ENCODE data around the gene EID2. TPM values are rescaled to one million over a fixed set of nuclear protein-coding genes. Genes with fewer than 3 reads are reported as not detected.

EID2 gene
- total RNA-seq (10 to 100 TPM in 5 of 7 donors, 1 to 10 TPM in 2; 7.9 to 17.4 (median 12.7) TPM), polyA plus RNA-seq (10 to 100 TPM; 15.5 to 17.7 (median 17.2) TPM)
- long read RNA-seq, donor 1, transcript EID2-201 (1 exons, 1,629 nt), result major isoform, 13 of 13 reads
- long read RNA-seq, donor 1, partial matches to known transcripts, result 0 of 13 reads
- long read RNA-seq, donor 1, other reads (novel, unspliced or antisense), result 0 of 13 reads
- long read RNA-seq, donor 2, transcript EID2-201 (1 exons, 1,629 nt), result major isoform, 12 of 12 reads
- long read RNA-seq, donor 2, partial matches to known transcripts, result 0 of 12 reads
- long read RNA-seq, donor 2, other reads (novel, unspliced or antisense), result 0 of 12 reads

DNA sequence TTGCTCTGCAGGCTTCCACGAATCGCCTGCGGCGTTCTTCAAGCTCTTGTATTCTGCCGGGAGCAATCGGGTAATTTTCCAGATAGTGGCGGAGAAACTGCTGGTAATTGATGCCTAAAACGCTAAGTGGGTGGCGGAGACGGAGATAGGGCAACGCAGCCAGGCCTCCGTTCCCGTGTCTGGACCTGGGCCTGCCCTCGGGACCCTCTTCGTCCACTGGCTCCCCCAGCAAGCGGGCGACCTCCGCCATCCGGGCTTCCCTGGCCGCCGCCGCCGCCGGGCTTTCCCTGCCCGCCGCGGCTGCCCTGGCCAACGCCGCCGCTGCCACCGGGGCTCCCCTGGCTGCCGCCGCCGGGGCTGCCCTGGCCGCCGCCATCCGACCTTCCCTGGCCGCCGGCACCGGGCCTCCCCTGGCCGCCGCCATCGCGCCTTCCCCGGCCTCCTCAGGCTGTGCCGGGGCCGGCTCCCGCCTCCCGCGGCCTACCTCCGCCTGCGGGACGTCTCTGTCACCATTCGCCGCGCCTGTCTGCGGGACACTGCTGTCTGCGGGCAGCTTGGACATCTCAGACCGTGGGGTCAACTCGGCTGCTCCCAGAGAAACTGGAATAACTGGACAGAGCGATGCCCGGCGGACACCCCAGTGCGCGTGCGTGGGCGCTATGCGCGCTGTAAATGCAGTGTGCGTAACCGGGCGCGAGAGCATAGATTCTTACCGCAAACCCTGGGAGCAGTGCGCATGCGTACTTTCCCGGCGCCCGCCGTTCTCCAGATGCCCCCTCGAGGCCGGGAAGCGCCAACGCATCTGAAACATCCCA lies at the start of gene EID2:
Gene EID2 (minus strand): TSS at position 644 of the 815 bp plus-strand sequence. CDS start 82 bp downstream, at position 562.
- Histone ChIP-seq H3K4me3 (peak within 1 kb of the TSS; percentile 67 to 94 (median 72)), H3K4me1 (peaks cover 13 to 39% (median 25%) of the 10 kb centered on the region in 6 donors), H3K27me3 (replicated peaks in 1 of 7) (no peaks in the 10 kb centered on the region), H3K9me3 (no peaks in the 10 kb centered on the region), H3K27ac (peak within 1 kb of the TSS; percentile 90 to 99 (median 96)), H3K36me3 (no peaks in the 10 kb centered on the region)
- intact Hi-C loops (cut with DNase I; ENCODE audit: low total_unique reads), result loop anchor here (10.0 kb wide), 2 partner anchors 95 to 415 kb away; partner anchors contain the start of genes PAK4 and SUPT5H
- peak; percentile 93 to 97 (median 93) for TF ChIP-seq POLR2AphosphoS5 (IDR thresholded peaks at IDR 0.05)
- TF ChIP-seq, protein P1, sequence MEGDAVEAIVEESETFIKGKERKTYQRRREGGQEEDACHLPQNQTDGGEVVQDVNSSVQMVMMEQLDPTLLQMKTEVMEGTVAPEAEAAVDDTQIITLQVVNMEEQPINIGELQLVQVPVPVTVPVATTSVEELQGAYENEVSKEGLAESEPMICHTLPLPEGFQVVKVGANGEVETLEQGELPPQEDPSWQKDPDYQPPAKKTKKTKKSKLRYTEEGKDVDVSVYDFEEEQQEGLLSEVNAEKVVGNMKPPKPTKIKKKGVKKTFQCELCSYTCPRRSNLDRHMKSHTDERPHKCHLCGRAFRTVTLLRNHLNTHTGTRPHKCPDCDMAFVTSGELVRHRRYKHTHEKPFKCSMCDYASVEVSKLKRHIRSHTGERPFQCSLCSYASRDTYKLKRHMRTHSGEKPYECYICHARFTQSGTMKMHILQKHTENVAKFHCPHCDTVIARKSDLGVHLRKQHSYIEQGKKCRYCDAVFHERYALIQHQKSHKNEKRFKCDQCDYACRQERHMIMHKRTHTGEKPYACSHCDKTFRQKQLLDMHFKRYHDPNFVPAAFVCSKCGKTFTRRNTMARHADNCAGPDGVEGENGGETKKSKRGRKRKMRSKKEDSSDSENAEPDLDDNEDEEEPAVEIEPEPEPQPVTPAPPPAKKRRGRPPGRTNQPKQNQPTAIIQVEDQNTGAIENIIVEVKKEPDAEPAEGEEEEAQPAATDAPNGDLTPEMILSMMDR (IDR thresholded peaks at IDR 0.05 in 8 of 11, conservative IDR thresholded peaks at IDR 0.05 in 3 of 11), result peak; percentile 88 to 97 (median 90)
- TF ChIP-seq POLR2A (IDR thresholded peaks at IDR 0.05), result peak in 1 of 3 donors; percentile 68
- WGBS, 5 donors, result 0 to 1% (median 0%) methylated on average over 35 to 84 of the region's 84 CpGs
- DNase-seq, result peak; percentile 97

DNA sequence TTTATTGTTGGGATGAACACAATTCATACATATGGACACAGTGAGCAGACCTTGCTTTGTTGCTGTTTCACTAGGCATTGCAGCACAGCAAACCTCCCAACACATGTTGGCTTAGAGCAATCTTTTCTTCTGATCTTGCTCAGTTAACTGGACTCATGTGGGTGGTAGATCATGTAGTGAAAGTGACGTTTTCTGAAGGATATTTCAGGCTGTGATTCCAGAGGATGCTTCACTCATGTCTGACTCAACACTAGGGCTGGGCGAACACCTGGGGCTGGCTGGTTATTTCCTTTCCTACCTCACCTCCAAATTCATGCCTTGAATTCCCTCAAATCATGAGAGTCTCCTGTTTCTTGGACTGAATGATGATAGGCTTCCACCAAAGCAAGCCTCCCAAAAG lies 48.1 kb upstream of the EID2 start:
- Histone ChIP-seq H3K4me1 (no peaks in the 10 kb centered on the region), H3K27ac (no peak overlapping the region), H3K9me3 (no peaks in the 10 kb centered on the region), H3K27me3 (replicated peaks in 1 of 7) (peaks cover 0 to 54% (median 0%) of the 10 kb centered on the region in 7 donors), H3K4me3 (no peak overlapping the region), H3K36me3 (no peaks in the 10 kb centered on the region)
- no peak for TF ChIP-seq POLR2A (IDR thresholded peaks at IDR 0.05)
- TF ChIP-seq POLR2AphosphoS5 (IDR thresholded peaks at IDR 0.05), result no peak
- TF ChIP-seq, protein P1 (IDR thresholded peaks at IDR 0.05 in 8 of 11, conservative IDR thresholded peaks at IDR 0.05 in 3 of 11), result no peak
- DNase-seq, result no peak
- 31 to 47% (median 39%) methylated on average over 2 of the region's 2 CpGs for WGBS, 5 donors
- intact Hi-C loops (cut with DNase I; ENCODE audit: low total_unique reads), result no loop called here

DNA sequence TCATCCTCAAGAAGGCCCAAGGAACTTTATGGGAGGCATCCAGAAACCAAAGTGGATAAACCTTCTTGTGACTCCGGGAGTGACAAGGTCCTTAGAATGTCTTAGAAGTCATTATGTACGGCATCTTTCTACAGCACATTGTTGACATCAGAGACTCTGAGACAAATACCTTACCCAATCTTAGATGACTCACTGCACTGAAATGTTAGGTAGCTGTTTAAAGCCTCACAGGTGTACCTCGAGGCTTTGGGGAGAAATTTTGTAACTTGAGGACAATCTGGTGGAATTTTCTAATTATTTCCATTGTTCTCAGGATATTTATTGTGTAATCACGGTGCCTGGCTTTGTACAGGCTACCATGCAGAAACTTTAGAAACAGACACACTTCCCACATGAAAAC lies 47.5 kb upstream of the EID2 start:
- WGBS, 5 donors, result 65 to 71% (median 67%) methylated on average over 4 of the region's 4 CpGs
- Histone ChIP-seq H3K27ac (no peak overlapping the region), H3K27me3 (replicated peaks in 1 of 7) (peaks cover 0 to 57% (median 0%) of the 10 kb centered on the region in 7 donors), H3K36me3 (no peaks in the 10 kb centered on the region), H3K9me3 (no peaks in the 10 kb centered on the region), H3K4me3 (no peak overlapping the region), H3K4me1 (no peaks in the 10 kb centered on the region)
- no peak for TF ChIP-seq POLR2A (IDR thresholded peaks at IDR 0.05)
- TF ChIP-seq POLR2AphosphoS5 (IDR thresholded peaks at IDR 0.05), result no peak
- TF ChIP-seq, protein P1 (IDR thresholded peaks at IDR 0.05 in 8 of 11, conservative IDR thresholded peaks at IDR 0.05 in 3 of 11), result no peak
- DNase-seq, result no peak
- intact Hi-C loops (cut with DNase I; ENCODE audit: low total_unique reads), result no loop called here

Data from spleen (tissue), 13 donors.